Islet of Langerhans (tissue), 1 donor: Measurements from ENCODE around the gene HSD17B7.
"Not testable (repeated sequence)": the region's sequence is repeated elsewhere in the genome, so short reads cannot be mapped to it uniquely, and the experiment has no call there.

Experiments used
- FAIRE-seq: peaks from one replicate; lab custom pipeline; 2011; peaks lifted over from hg19 to GRCh38; lab: Jason Lieb, UNC

The HSD17B7 gene

GRCh38 chr1:162807503-162807902 is 17.0 kb downstream of the HSD17B7 start:
- not testable (repeated sequence) for FAIRE-seq

GRCh38 chr1:162812357-162812756 is 21.9 kb downstream of the HSD17B7 start:
- not testable (repeated sequence) for FAIRE-seq

GRCh38 chr1:162818136-162818535 is 27.6 kb downstream of the HSD17B7 start:
- FAIRE-seq = not testable (repeated sequence)

GRCh38 chr1:162818666-162819065 is 28.2 kb downstream of the HSD17B7 start:
- FAIRE-seq = not testable (repeated sequence)

GRCh38 chr1:162822391-162823200 is 32.1 kb downstream of the HSD17B7 start:
- FAIRE-seq = no peak

GRCh38 chr1:162823231-162823630 is 32.7 kb downstream of the HSD17B7 start:
- no peak for FAIRE-seq

GRCh38 chr1:162823771-162824525 is 33.4 kb downstream of the HSD17B7 start:
- FAIRE-seq = no peak

- FAIRE-seq = no peak
Observed at GRCh38 chr1:162829268-162829667, 38.8 kb downstream of the HSD17B7 start.

- FAIRE-seq = no peak
Observed at GRCh38 chr1:162832470-162832869, 42.0 kb downstream of the HSD17B7 start.

GRCh38 chr1:162835157-162835899 is 44.8 kb downstream of the HSD17B7 start:
- no peak for FAIRE-seq

GRCh38 chr1:162838863-162839262 is 48.4 kb downstream of the HSD17B7 start:
- no peak for FAIRE-seq

GRCh38 chr1:162840250-162840839 is 49.8 kb downstream of the HSD17B7 start:
- no peak for FAIRE-seq

- no peak for FAIRE-seq
Observed at GRCh38 chr1:162844153-162844552, 53.7 kb downstream of the HSD17B7 start.

GRCh38 chr1:162846256-162847212 is 56.0 kb downstream of the HSD17B7 start:
- no peak for FAIRE-seq

- peak; percentile 92 for FAIRE-seq
Observed at GRCh38 chr1:162847839-162848453, 57.4 kb downstream of the HSD17B7 start.

- FAIRE-seq = no peak
Observed at GRCh38 chr1:162849711-162850110, 59.2 kb downstream of the HSD17B7 start.

GRCh38 chr1:162851341-162851740 is 60.8 kb downstream of the HSD17B7 start:
- no peak for FAIRE-seq

- FAIRE-seq = peak; percentile 97
Observed at GRCh38 chr1:162854245-162854882, 63.9 kb downstream of the HSD17B7 start.

GRCh38 chr1:162855461-162856150 is 65.1 kb downstream of the HSD17B7 start:
- no peak for FAIRE-seq

GRCh38 chr1:162856260-162856659 is 65.8 kb downstream of the HSD17B7 start:
- FAIRE-seq = no peak
